Endothelial cell of umbilical vein (primary cell): ENCODE results near the gene MIEN1. TPM values are rescaled to one million over a fixed set of nuclear protein-coding genes. Genes with fewer than 3 reads are reported as not detected.

Experiments used
- BruUV-seq: library from RNA; stranded (reverse); fragments of 400-500 nt; replicated peaks from 2 replicates; lab custom pipeline; 2021; lab: Mats Ljungman, UMichigan
- CTCF ChIA-PET: fragments of 300-600, 350-600 bp; sonication (Branson Sonifier 250); formaldehyde crosslinking; loops from one replicate; lab custom pipeline; 2021; ENCODE audit warnings: antibody characterized with exemption, inconsistent platforms; lab: Charles Lee
- POLR2A ChIA-PET: fragments of 300-600, 350-600 bp; sonication (Branson Sonifier 250); formaldehyde crosslinking; loops from one replicate; lab custom pipeline; 2021; ENCODE audit warnings: antibody characterized with exemption, inconsistent platforms; lab: Charles Lee
- DNase-seq: peaks from one replicate; pipeline ENCODE4 v3.0.0-alpha.2; 2011; ENCODE audit warnings: low read depth, low spot score
- FAIRE-seq: peaks from 2 replicates; lab custom pipeline; 2011; peaks lifted over from hg19 to GRCh38; lab: Jason Lieb, UNC
- H2AFZ ChIP-seq: 2 replicates; pipeline ENCODE4 v1.6.0; 2012; ENCODE audit warnings: low read depth, low read length, control low read depth, inconsistent platforms
- H3K27ac ChIP-seq: 2 replicates; pipeline ENCODE4 v1.5.1; 2011; ENCODE audit warnings: low read depth, mild to moderate bottlenecking, control low read depth, low read length, moderate library complexity; ENCODE audit not compliant: insufficient read depth
- H3K27me3 ChIP-seq, 2 experiments: 2 replicates each; pipeline versions ENCODE4 v1.6.0 to v1.6.1; 2011; ENCODE audit warnings: low read length in 2 of 2, mixed read lengths in 1 of 2; ENCODE audit not compliant: control insufficient read depth in 2 of 2, insufficient read depth in 2 of 2
- H3K36me3 ChIP-seq, 2 experiments: 2 replicates in 1 of 2; 3 replicates in 1 of 2; pipeline ENCODE4 v1.5.1; 2011; ENCODE audit warnings: low read length in 2 of 2, mild to moderate bottlenecking in 1 of 2, moderate library complexity in 1 of 2; ENCODE audit not compliant: control insufficient read depth in 2 of 2, insufficient read depth in 2 of 2; ENCODE audit errors: extremely low read depth in 1 of 2
- H3K4me1 ChIP-seq: 3 replicates; pipeline ENCODE4 v1.5.1; 2011; ENCODE audit warnings: mild to moderate bottlenecking, low read length; ENCODE audit not compliant: control insufficient read depth, insufficient read depth; ENCODE audit errors: extremely low read depth
- H3K4me2 ChIP-seq: 2 replicates; pipeline ENCODE4 v1.6.1; 2011; ENCODE audit warnings: low read length, control low read depth, mixed read lengths; ENCODE audit not compliant: insufficient read depth
- H3K4me3 ChIP-seq, 3 experiments: fragments of 200-600 bp in 1 of 3; sonication (generic), shearing (Covaris generic) in 1 of 3; replicated peaks in 1 of 3; 2 replicates each; pipeline ENCODE4 v1.5.1; 2011 to 2016; ENCODE audit warnings: control low read depth in 3 of 3, low read length in 3 of 3, mild to moderate bottlenecking in 2 of 3, inconsistent platforms in 1 of 3, low read depth in 1 of 3, moderate library complexity in 1 of 3; ENCODE audit not compliant: insufficient read depth in 1 of 3
- H3K79me2 ChIP-seq: 2 replicates; pipeline ENCODE4 v1.6.0; 2012; ENCODE audit warnings: low read length, inconsistent platforms; ENCODE audit not compliant: control insufficient read depth, insufficient read depth
- H3K9ac ChIP-seq: replicated peaks from 2 replicates; pipeline ENCODE3; 2011; ENCODE audit warnings: low read length, control low read depth; ENCODE audit not compliant: insufficient read depth; ENCODE audit errors: extremely low read depth
- H3K9me1 ChIP-seq: replicated peaks from 3 replicates; pipeline ENCODE4 v1.6.0; 2011; ENCODE audit warnings: mild to moderate bottlenecking, low read length; ENCODE audit not compliant: control insufficient read depth, insufficient read depth; ENCODE audit errors: extremely low read depth
- H3K9me3 ChIP-seq: replicated peaks from 2 replicates; pipeline ENCODE4 v1.5.1; 2012; ENCODE audit warnings: low read length, inconsistent platforms; ENCODE audit not compliant: control insufficient read depth, insufficient read depth
- H4K20me1 ChIP-seq: replicated peaks from 2 replicates; pipeline ENCODE3; 2011; ENCODE audit warnings: mild to moderate bottlenecking, low read length; ENCODE audit not compliant: control insufficient read depth, insufficient read depth; ENCODE audit errors: extremely low read depth
- EZH2 ChIP-seq: IDR thresholded peaks from 2 replicates; pipeline ENCODE4 v1.6.1; 2012; ENCODE audit warnings: borderline replicate concordance, low read depth, mild to moderate bottlenecking, moderate library complexity, low read length, inconsistent platforms; ENCODE audit not compliant: severe bottlenecking
- FOS ChIP-seq: IDR thresholded peaks from 2 replicates; pipeline ENCODE4 v1.6.1; 2011; ENCODE audit warnings: mild to moderate bottlenecking, low read length, moderate library complexity, borderline replicate concordance; ENCODE audit not compliant: insufficient read depth
- GATA2 ChIP-seq: IDR thresholded peaks from 2 replicates; pipeline ENCODE4 v1.7.0; 2011; ENCODE audit warnings: low read depth, mild to moderate bottlenecking, moderate library complexity, mixed read lengths, low read length; ENCODE audit not compliant: insufficient read length, insufficient read depth
- JUN ChIP-seq: IDR thresholded peaks from 2 replicates; pipeline ENCODE4 v1.6.1; 2011; ENCODE audit warnings: borderline replicate concordance, low read depth; ENCODE audit not compliant: insufficient read length, insufficient read depth
- MYC ChIP-seq: IDR thresholded peaks from one replicate; pipeline ENCODE4 v1.6.1; 2011; ENCODE audit warnings: mild to moderate bottlenecking, low read depth, low read length
- POLR2A ChIP-seq: IDR thresholded peaks from 2 replicates; pipeline ENCODE4 v1.6.1; 2012; ENCODE audit warnings: low read depth, mild to moderate bottlenecking, control low read depth, low read length
- POLR2AphosphoS5 ChIP-seq: IDR thresholded peaks from 2 replicates; pipeline ENCODE4 v1.6.1; 2012; ENCODE audit warnings: low read depth, mild to moderate bottlenecking, control low read depth, low read length, moderate library complexity; ENCODE audit not compliant: insufficient read depth
- dilution Hi-C: fragments of 300-500 bp; cut with MboI; formaldehyde crosslinking; loops from one replicate; pipeline ENCODE4 v1.15.0; 2019; ENCODE audit warnings: low sequenced_read_pairs; ENCODE audit not compliant: extremely low pct_ligation_motif_present
- intact Hi-C: fragments of 100-400 bp; cut with micrococcal nuclease; formaldehyde crosslinking; loops from one replicate; pipeline ENCODE4 v1.10.0; 2022
- polyA plus RNA-seq, 4 experiments: library from polyadenylated mRNA; depleted of rRNA in 3 of 4; stranded (reverse) in 3 of 4; unstranded in 1 of 4; fragments of >200 nt; gene quantifications; 2 replicates each; pipeline versions ENCODE4 v1.2.1 to v1.2.3, GENCODE V29; 2011 to 2012; ENCODE audit warnings: missing spikeins in 1 of 4
- total RNA-seq: library from RNA; stranded (reverse); gene quantifications from 2 replicates; pipeline ENCODE4 v1.2.3, GENCODE V29; 2021
- TF ChIP-seq, protein P1 (sequence below), 2 donors: IDR thresholded peaks; 1 replicate in 1 of 2; 2 replicates in 1 of 2; pipeline ENCODE4 v1.5.1; 2011; ENCODE audit warnings: low read length in 2 of 2, mild to moderate bottlenecking in 2 of 2, moderate library complexity in 2 of 2, control low read depth in 1 of 2, inconsistent platforms in 1 of 2, low read depth in 1 of 2; ENCODE audit not compliant: insufficient read depth in 1 of 2; ENCODE audit errors: extremely low read depth in 1 of 2
- TF ChIP-seq, protein P2 (sequence below): IDR thresholded peaks from 2 replicates; pipeline ENCODE4 v1.6.1; 2011; ENCODE audit not compliant: insufficient read depth, insufficient read length

Gene MIEN1
- total and polyA plus RNA-seq, 2 donors (not counting 3 experiments of a cell fraction or from before 2014, with no cell fraction given): 42.4 to 74.5 TPM

DNA sequence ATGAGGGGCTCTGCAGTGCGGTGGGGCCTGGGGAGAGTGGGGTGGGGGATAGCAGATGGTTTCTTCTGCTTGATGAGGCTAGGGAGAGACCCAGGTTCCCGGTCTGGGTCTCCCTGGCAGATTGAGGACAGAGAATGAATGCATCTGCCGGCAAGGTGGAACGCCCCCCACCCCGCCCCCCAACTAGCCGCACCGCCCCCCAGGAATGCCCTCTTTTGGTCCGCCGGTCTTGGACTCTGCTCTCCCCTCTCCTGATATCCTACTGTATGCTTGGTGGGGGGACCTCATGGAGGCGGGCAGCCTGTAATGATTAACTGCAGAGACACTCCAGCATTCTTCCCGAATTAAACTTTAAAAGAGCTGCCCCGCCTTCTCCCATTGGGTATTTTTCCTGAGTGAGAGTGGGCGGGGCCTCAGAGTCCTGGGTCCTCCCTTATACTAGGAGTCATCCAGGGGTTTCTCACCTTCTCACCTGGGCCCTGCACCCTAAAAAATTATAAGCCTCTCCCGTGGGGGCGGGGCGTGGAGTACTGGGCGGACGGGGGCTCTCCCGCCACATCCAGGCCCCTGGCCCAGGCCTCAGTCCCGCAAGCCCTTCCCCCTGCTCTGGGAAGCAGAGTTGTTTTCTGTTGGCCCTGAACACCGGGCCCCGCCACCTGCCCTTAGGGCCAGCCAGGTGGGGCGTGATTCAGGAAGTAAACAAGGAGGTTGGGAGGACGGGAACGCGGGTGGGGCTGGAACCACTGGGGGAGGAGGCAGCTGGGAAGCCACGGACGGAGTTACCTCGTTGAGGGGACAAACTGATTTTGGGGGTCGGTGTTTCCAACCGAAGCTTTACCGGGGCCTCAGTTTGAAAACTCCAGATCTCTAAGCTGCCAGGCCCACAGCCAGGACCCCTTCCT is 8.9 kb upstream of the MIEN1 start:
- no peak overlapping the region for H3K27ac ChIP-seq
- H2AFZ ChIP-seq: peak overlapping the region; percentile 65
- H3K9ac ChIP-seq: no peak overlapping the region
- DNase-seq (no peak), FAIRE-seq (peak; percentile 24)
- ChIA-PET CTCF (interaction anchor here (1.0 to 1.6 kb wide), 2 partner anchors 9 to 118 kb away, joined by 4 to 11 read pairs; partner anchors contain the start of gene MIEN1), POLR2A (no interaction called here)
- no peaks in the 10 kb centered on the region for H3K79me2 ChIP-seq
- peaks cover 18 to 28% of the 10 kb centered on the region in 2 experiments for H3K27me3 ChIP-seq
- no peaks in the 10 kb centered on the region for H3K9me3 ChIP-seq
- H3K36me3 ChIP-seq: no peaks in the 10 kb centered on the region
- intact Hi-C loops (loop anchor here (1.0 kb wide), 1 partner anchor 43 kb away; no protein-coding TSS in a partner anchor), dilution Hi-C loops (no loop called here)
- no peaks in the 10 kb centered on the region for H3K9me1 ChIP-seq
- TF ChIP-seq POLR2AphosphoS5 (no peak), FOS (no peak), GATA2 (no peak), EZH2 (no peak), JUN (no peak), POLR2A (no peak), MYC (no peak)
- TF ChIP-seq, protein P1, sequence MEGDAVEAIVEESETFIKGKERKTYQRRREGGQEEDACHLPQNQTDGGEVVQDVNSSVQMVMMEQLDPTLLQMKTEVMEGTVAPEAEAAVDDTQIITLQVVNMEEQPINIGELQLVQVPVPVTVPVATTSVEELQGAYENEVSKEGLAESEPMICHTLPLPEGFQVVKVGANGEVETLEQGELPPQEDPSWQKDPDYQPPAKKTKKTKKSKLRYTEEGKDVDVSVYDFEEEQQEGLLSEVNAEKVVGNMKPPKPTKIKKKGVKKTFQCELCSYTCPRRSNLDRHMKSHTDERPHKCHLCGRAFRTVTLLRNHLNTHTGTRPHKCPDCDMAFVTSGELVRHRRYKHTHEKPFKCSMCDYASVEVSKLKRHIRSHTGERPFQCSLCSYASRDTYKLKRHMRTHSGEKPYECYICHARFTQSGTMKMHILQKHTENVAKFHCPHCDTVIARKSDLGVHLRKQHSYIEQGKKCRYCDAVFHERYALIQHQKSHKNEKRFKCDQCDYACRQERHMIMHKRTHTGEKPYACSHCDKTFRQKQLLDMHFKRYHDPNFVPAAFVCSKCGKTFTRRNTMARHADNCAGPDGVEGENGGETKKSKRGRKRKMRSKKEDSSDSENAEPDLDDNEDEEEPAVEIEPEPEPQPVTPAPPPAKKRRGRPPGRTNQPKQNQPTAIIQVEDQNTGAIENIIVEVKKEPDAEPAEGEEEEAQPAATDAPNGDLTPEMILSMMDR (IDR thresholded peaks at IDR 0.05; ENCODE audit: extremely low read depth in 1 of 2, insufficient read depth in 1 of 2, low read depth in 1 of 2, low read length in 2 of 2): no peak
- TF ChIP-seq, protein P2, sequence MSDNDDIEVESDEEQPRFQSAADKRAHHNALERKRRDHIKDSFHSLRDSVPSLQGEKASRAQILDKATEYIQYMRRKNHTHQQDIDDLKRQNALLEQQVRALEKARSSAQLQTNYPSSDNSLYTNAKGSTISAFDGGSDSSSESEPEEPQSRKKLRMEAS: no peak
- H4K20me1 ChIP-seq: no peaks in the 10 kb centered on the region
- H3K4me3 ChIP-seq: no peak overlapping the region
- no TSS peak for BruUV-seq
- peaks cover 14% of the 10 kb centered on the region for H3K4me1 ChIP-seq
- H3K4me2 ChIP-seq: no peak overlapping the region
